C1 segment of cervical spinal cord (tissue), 14 donors: ENCODE data around the gene CDK7.

ENCODE experiments used
- DNase-seq, 14 donors: peaks; one replicate each; lab custom pipeline; 2025; lab: John Stamatoyannopoulos, UW

Gene CDK7

DNA sequence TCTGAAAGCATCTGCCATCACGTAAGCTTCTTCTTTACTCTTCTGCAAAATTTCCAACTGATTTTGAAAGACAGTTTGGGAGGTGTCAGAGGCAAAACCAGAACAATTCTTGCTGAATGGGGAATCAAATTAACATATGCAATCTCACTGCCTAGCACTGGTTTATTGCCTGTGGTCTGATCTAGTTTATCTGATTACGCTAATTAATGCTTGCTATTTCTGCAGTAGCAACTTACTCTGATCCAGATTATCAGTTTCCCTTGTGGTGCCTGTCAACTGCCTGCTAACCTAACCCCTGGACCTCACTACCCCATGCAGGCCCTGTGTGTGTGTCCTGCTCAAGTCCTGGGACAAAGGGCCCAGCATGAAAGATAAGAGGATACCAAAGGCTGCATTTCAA, 57.6 kb downstream of the CDK7 start:
- no peak for DNase-seq

DNA sequence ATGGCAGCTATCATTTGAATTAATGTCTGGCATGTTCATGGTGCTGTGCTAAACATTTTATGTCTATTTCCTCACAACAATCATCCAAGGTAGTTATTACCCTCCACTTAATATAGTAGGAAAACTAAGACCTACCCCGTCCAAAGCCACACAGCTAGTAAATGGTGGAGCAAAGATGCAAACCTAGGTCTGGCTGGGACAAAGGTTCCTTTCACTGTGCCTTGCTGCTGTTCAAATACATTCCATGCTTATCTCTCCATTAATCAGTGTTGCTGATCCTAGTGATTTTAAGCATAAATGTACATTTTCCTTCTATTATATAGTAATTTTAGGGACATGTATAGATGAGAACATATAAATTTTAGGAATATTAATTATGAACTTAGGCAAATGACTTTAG, 59.2 kb downstream of the CDK7 start:
- DNase-seq, result no peak

DNA sequence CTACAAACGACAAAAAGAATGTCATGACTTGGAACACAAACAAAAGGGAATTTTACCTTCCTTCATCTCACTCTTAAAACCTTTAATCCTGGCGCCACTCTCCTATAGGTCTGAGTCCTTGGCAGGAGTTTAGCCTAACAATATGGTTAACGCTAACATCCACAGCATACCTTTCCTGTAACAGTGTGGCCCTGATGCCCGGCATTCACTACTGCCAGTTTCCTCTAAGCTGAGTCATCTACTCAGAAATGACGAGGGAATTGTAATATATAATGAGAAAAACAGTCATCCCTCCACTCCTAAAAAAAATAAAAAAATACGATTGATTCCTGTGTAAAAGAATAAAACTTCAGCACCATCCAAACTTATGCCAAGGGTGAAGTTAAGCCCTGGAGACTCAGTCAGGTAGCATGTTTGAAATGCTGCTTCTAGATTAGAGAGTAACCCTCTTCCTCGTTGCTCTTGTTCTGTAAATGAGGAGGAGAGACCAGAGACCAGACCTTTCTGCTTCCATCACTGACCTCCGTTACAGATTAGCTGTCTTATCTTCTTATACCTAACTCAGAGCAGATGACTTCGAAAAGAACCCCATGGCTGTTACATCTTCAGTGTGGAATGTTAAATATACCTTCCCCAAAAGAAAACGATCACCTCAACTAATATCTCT, 60.5 kb downstream of the CDK7 start:
- no peak for DNase-seq

DNA sequence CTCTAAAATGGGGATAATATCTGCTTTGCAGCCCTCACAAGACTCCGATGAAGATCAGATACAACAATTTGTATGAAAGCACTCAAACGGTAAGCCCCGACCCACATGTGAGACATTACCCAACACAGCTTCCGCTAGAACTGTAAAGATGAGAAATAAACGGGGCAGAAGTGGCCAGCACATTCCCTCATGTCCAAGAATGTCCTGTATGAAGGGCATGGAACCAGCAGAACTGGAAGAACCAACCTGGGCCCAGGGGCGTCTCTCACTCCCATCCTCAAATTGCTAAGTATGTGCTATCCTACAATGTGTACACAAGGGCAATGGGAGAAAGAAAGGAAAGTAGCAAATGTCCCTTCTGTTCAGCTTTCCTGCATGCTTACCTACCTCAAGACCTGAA, 64.9 kb downstream of the CDK7 start:
- no peak for DNase-seq

DNA sequence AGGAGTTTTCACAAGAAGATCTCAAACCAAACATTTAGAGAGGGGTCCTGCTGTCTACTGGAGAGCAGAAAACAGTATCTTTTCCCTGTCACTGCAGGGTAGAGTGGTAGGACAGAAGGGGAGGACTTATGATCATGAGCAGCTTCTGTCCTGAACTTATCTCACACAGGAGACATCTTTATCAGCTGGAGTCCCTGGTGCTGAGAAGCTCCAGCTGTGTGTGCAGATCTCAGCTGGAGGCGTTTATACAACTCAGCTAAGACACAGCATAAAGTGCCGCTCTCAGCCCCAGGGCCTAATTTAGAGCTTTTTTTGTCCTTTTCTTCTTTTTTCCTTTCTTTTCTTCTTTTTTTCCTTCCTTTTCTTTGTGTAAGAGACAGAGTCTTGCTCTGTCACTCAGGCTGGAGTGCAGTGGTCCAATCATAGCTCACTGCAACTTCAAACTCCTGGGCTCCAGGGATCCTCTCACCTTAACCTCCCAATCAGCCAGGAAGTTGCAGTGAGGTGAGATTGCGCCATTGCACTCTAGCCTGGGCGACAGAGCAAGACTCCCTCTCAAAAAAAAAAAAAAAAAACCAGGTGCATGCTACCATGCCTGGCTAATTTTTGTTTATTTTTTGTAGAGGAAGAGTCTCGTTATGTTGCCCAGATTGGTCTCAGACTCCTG, 66.0 kb downstream of the CDK7 start:
- no peak for DNase-seq

DNA sequence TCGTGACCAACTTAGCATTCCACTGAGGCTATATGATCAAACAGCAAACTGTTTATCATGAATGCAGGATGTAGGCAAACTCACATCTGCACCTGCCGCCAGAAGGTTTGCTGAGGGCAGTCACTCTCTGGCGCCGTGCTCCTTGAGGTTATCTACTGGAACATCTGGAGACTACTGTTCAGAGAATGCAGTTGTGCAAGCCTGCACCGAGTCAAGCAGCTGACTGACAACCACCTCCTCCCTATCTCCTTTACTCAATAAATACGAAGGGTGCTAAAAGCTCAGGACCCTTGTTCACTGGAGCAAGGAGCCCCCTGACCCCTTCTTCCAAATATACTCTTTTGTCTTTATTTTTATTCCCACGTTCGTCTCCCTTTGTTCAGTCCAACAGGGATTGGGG, 70.8 kb downstream of the CDK7 start:
- no peak for DNase-seq

DNA sequence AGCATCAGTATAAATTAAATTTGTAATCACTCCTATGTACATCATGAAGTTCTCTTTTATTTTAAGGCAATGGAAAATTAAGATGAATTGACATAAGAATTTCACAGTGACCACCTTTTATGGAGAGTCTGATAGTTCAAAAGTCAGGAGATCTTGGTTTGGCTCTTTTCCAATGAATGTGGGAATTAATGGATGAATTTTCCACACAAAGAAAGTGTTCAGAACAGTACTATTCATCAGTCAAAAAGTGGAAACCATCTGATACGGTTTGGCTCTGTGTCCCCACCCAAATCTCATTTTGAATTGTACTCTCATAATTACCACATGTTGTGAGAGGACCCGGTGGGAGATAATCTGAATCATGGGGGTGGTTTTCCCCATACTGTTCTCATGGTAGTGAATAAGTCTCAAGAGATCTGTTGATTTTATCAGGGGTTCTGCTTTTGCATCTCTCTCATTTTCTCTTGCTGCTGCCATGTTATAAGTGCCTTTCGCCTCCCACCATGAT, 73.4 kb downstream of the CDK7 start:
- DNase-seq, result no peak

DNA sequence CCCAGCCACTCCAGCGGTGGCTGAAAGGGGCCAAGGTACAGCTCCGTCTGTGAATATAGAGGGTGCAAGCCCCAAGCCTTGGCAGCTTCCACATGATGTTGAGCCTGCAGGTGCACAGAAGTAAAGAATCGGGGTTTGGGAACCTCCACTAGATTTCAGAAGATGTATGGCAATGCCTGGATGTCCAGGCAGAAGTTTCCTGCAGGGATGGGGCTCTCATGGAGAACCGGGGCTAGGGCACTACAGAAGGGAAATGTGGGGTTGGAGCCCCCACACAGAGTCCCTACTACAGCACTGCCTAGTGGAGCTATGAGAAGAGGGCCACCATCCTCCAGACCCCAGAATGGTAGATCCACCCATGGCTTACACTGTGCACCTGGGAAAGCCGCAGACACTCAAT, 74.7 kb downstream of the CDK7 start:
- DNase-seq, result no peak

DNA sequence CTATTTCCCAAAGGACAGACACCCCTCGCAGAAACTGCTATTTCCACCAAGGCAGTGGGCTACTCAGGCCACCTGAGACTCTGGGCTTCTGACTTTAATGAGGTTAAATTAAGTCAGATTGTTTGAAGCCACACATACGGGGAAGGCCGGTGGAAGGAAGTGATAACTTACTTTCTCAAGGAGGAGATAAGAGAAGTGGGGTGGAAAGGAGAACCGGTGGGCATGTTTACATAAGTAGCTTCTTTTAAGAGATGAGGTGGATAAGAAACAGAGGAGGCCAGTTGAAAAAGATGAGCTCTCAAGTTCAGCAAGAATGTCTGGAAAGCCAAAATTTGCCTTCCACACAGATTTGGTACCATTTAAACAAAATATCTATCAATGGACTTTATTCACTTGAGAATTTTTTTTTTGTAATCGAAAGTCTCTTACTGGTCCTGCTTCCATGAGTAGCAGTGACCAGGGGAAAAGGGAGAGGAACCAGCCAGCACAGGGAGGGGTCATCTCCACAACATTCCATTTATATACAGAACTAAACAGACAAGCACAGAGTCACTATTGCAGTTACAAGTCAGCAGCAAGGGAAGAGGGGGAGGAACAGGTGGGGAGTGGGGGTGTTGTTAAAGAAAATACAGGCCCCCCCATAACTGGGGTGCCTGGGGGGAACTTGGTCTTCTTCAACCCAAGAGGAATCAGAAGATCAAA, 77.9 kb downstream of the CDK7 start:
- DNase-seq, result no peak

DNA sequence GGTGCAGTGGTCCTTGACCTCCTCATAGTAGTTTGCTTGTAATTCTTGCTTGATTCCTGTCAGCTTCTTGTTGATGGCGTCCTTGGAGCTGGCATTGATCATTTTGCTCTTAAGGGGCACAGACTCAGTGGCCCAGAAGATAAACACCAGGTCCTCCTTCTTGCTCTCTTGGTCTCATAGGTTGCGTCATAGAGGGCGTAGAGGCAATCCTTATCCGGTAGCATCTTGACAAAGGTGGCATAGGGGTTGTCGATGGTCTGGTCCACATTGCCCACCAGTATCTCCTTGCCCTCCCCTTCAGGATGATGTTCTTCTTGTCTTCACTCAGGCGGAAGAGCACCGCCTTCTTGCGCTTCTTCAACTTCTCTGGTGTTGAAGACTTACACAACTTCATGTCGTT, 78.7 kb downstream of the CDK7 start:
- DNase-seq, result no peak

DNA sequence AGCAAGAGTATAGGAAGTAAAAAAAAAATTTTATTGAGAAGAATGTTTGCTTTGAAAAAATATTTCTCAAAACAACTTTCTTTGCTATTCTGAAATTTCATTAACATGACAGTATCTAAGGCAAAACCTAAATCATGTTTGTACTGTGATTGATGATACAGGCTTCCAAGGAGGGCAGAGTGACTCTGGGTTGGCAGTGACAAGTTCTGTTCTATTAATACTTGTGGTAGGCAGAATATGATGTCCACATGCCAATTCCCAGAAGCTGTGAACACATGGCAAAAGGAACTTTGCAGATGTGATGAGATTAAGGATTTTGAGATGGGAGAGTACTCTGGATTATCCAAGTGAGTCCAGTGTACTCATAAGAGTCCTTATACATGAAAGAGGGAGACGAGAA, 81.3 kb downstream of the CDK7 start:
- DNase-seq, result no peak

DNA sequence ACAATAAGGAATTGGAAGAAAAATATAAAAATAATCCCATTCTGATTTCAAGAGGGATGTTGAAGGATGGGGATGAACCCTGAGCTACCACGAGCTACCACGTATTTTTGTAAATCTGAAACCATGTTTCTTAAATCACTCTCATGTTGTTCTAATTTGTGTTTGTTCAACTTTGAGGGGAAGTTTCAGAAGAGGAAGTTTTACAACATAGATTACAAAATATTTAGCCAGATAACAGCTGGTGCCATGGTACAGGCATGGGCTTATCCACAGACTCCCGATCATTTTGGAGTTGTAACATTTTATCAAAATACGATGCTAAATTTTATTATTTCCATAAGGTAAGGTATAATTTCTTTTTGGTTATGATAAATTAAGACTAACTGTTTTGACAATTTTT, 82.7 kb downstream of the CDK7 start:
- no peak for DNase-seq

DNA sequence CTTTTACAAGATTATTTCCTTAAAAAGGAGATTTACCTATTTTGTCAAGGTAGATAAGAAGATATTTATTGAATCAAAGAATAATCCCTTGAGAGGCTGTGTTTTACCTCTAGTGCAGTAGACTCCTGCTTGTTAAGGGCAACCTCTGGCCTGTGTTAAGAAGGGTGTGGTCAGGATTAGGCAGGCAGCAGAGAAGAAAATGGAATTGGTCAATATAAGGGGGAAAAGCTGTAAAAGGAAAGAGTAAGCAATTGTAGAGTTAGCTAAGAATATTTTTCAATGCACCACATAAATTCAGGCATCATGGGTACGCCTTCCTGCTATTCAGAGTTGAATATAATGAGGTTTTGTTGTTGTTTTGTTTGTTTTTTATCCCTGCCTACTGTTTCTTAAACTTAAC, 91.7 kb downstream of the CDK7 start:
- no peak for DNase-seq
